Muscle layer of colon (tissue), 2 donors: ENCODE results near the gene ANXA4.
"Not testable (repeated sequence)": the region's sequence is repeated elsewhere in the genome, so short reads cannot be mapped to it uniquely, and the experiment has no call there.

Experiments used
- H3K27ac ChIP-seq: one replicate; pipeline ENCODE4 v1.7.0; 2013; ENCODE audit warnings: low read depth, mild to moderate bottlenecking, low read length, moderate library complexity
- H3K27me3 ChIP-seq, 2 donors: one replicate each; pipeline ENCODE4 v1.7.0; 2013; ENCODE audit warnings: low read length in 2 of 2, mild to moderate bottlenecking in 2 of 2; ENCODE audit not compliant: insufficient read depth in 2 of 2, control insufficient read depth in 1 of 2
- H3K36me3 ChIP-seq: one replicate; pipeline ENCODE4 v1.7.0; 2013; ENCODE audit warnings: mild to moderate bottlenecking, low read length; ENCODE audit not compliant: insufficient read depth
- H3K4me1 ChIP-seq: one replicate; pipeline ENCODE4 v1.7.0; 2013; ENCODE audit warnings: mild to moderate bottlenecking, low read length; ENCODE audit not compliant: insufficient read depth
- H3K4me3 ChIP-seq, 2 donors: one replicate each; pipeline ENCODE4 v1.7.0; 2013; ENCODE audit warnings: low read length in 2 of 2, low read depth in 1 of 2, mild to moderate bottlenecking in 1 of 2, moderate library complexity in 1 of 2
- H3K9ac ChIP-seq: one replicate; pipeline ENCODE4 v1.7.0; 2013; ENCODE audit warnings: low read length
- H3K9me3 ChIP-seq: one replicate; pipeline ENCODE4 v1.7.0; 2013; ENCODE audit warnings: mild to moderate bottlenecking, low read length
- donor health status: abdominal sarcoma.
- donor health status: Adenocarcinoma of cecum.

The ANXA4 gene

GRCh38 chr2:69801745-69802290 is 59.9 kb downstream of the ANXA4 start:
- peaks cover 21% of the 10 kb centered on the region for H3K36me3 ChIP-seq
- H3K27ac ChIP-seq: no peak overlapping the region
- H3K9ac ChIP-seq: no peak overlapping the region
- H3K9me3 ChIP-seq: no peaks in the 10 kb centered on the region
- H3K4me1 ChIP-seq: peaks cover 27% of the 10 kb centered on the region
- H3K27me3 ChIP-seq: no peaks in the 10 kb centered on the region
- H3K4me3 ChIP-seq: no peak overlapping the region

GRCh38 chr2:69802781-69803367 is 60.9 kb downstream of the ANXA4 start:
- Histone ChIP-seq H3K4me1 (peaks cover 18% of the 10 kb centered on the region), H3K36me3 (peaks cover 31% of the 10 kb centered on the region)
- H3K27ac ChIP-seq, H3K9me3 ChIP-seq, H3K9ac ChIP-seq, H3K4me3 ChIP-seq, H3K27me3 ChIP-seq: not testable (repeated sequence)

GRCh38 chr2:69804416-69804815 is 62.5 kb downstream of the ANXA4 start:
- Histone ChIP-seq H3K4me1 (peaks cover 3% of the 10 kb centered on the region), H3K9ac (no peak overlapping the region), H3K27ac (no peak overlapping the region), H3K36me3 (peaks cover 35% of the 10 kb centered on the region), H3K4me3 (no peak overlapping the region), H3K27me3 (no peaks in the 10 kb centered on the region), H3K9me3 (no peaks in the 10 kb centered on the region)

GRCh38 chr2:69805887-69806286 is 64.0 kb downstream of the ANXA4 start:
- no peaks in the 10 kb centered on the region for H3K4me1 ChIP-seq
- no peaks in the 10 kb centered on the region for H3K27me3 ChIP-seq
- peaks cover 42% of the 10 kb centered on the region for H3K36me3 ChIP-seq
- H3K9me3 ChIP-seq: no peaks in the 10 kb centered on the region
- no peak overlapping the region for H3K4me3 ChIP-seq
- no peak overlapping the region for H3K27ac ChIP-seq
- no peak overlapping the region for H3K9ac ChIP-seq

- Histone ChIP-seq H3K9ac (no peak overlapping the region), H3K4me1 (no peaks in the 10 kb centered on the region), H3K4me3 (no peak overlapping the region), H3K36me3 (peaks cover 59% of the 10 kb centered on the region), H3K9me3 (no peaks in the 10 kb centered on the region), H3K27ac (no peak overlapping the region), H3K27me3 (no peaks in the 10 kb centered on the region)
Observed at GRCh38 chr2:69807821-69808540, 66.0 kb downstream of the ANXA4 start.

GRCh38 chr2:69810550-69810949 is 68.6 kb downstream of the ANXA4 start:
- Histone ChIP-seq H3K9ac (no peak overlapping the region), H3K4me3 (no peak overlapping the region), H3K27ac (no peak overlapping the region), H3K36me3 (peaks cover 47% of the 10 kb centered on the region), H3K27me3 (no peaks in the 10 kb centered on the region), H3K4me1 (no peaks in the 10 kb centered on the region), H3K9me3 (no peaks in the 10 kb centered on the region)

- Histone ChIP-seq H3K4me1 (no peaks in the 10 kb centered on the region), H3K36me3 (peaks cover 45% of the 10 kb centered on the region), H3K27me3 (no peaks in the 10 kb centered on the region), H3K27ac (no peak overlapping the region), H3K4me3 (no peak overlapping the region), H3K9me3 (no peaks in the 10 kb centered on the region), H3K9ac (no peak overlapping the region)
Observed at GRCh38 chr2:69811018-69811417, 69.1 kb downstream of the ANXA4 start.

GRCh38 chr2:69811591-69811990 is 69.7 kb downstream of the ANXA4 start:
- H3K36me3 ChIP-seq: peaks cover 40% of the 10 kb centered on the region
- H3K4me3 ChIP-seq: no peak overlapping the region
- no peak overlapping the region for H3K9ac ChIP-seq
- no peaks in the 10 kb centered on the region for H3K4me1 ChIP-seq
- H3K9me3 ChIP-seq: no peaks in the 10 kb centered on the region
- no peak overlapping the region for H3K27ac ChIP-seq
- no peaks in the 10 kb centered on the region for H3K27me3 ChIP-seq

GRCh38 chr2:69815717-69816116 is 73.8 kb downstream of the ANXA4 start:
- Histone ChIP-seq H3K36me3 (peaks cover 38% of the 10 kb centered on the region), H3K4me3 (no peak overlapping the region), H3K9ac (no peak overlapping the region), H3K4me1 (no peaks in the 10 kb centered on the region), H3K27me3 (no peaks in the 10 kb centered on the region), H3K27ac (no peak overlapping the region), H3K9me3 (no peaks in the 10 kb centered on the region)

- Histone ChIP-seq H3K4me3 (no peak overlapping the region), H3K27ac (no peak overlapping the region), H3K36me3 (peaks cover 42% of the 10 kb centered on the region), H3K9ac (no peak overlapping the region), H3K9me3 (no peaks in the 10 kb centered on the region), H3K27me3 (no peaks in the 10 kb centered on the region), H3K4me1 (no peaks in the 10 kb centered on the region)
Observed at GRCh38 chr2:69816923-69817542, 75.1 kb downstream of the ANXA4 start.

GRCh38 chr2:69817729-69818501 is 76.0 kb downstream of the ANXA4 start:
- Histone ChIP-seq H3K4me1 (no peaks in the 10 kb centered on the region), H3K27ac (no peak overlapping the region), H3K4me3 (no peak overlapping the region), H3K9ac (no peak overlapping the region), H3K9me3 (no peaks in the 10 kb centered on the region), H3K27me3 (no peaks in the 10 kb centered on the region), H3K36me3 (peaks cover 35% of the 10 kb centered on the region)
